NB4 (cell line): ENCODE results near the gene FANCD2.

Experiments used
- CTCF ChIP-seq: IDR thresholded peaks from one replicate; pipeline ENCODE4 v1.5.1; 2012; ENCODE audit warnings: low read depth, low read length
- POLR2A ChIP-seq: IDR thresholded peaks from 2 replicates; pipeline ENCODE4 v1.6.1; 2011; ENCODE audit warnings: mild to moderate bottlenecking; ENCODE audit not compliant: insufficient read length; ENCODE audit errors: extremely low read depth

GRCh38 chr3:10000686-10001085 lies 25.6 kb upstream of the FANCD2 start:
- TF ChIP-seq CTCF (no peak), POLR2A (no peak)
